GM18858 (cell line): Measurements from ENCODE around the gene KCTD20.

Experiments
- ATAC-seq: cut with Tn5 transposase; IDR thresholded peaks from one replicate; pipeline ENCODE4 v1.9.1; 2021; ENCODE audit not compliant: unreplicated experiment

Gene KCTD20

DNA sequence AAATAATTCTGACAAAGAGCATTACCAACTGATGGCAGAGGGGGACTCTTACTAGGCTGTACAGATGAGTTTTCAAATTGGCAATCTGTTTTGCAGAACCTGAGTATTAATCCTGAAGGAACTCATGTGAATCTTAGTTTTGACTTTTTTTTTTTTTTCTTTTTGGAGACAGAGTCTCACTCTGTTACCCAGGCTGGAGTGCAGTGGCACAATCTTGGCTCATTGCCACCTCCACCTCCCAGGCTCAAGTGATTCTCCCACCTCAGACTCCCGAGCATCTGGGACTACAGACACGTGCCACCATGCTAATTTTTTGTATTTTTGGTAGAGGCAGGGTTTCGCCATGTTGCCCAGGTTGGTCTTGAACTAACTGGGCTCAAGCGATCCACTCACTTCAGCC is 49.3 kb downstream of the KCTD20 start:
- ATAC-seq, result no peak

DNA sequence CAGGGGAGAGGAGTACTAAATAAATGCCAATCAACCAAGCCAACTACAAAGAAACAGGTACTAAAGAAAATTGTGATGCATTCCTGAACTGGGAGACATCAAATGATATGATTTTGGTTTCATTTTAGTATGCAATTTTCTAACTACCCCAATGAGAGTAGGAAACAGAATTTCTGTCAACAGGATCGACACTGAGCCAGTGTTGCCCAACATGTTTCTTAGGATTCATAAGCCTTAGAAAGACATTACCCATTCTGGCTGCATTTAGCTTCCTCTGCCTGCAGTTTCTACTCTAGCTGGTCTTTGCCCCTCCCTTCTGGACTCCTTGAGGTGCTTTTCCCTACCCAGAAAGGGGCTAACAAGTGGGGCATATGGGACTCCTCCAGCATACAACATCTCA is 49.8 kb downstream of the KCTD20 start:
- ATAC-seq, result no peak

DNA sequence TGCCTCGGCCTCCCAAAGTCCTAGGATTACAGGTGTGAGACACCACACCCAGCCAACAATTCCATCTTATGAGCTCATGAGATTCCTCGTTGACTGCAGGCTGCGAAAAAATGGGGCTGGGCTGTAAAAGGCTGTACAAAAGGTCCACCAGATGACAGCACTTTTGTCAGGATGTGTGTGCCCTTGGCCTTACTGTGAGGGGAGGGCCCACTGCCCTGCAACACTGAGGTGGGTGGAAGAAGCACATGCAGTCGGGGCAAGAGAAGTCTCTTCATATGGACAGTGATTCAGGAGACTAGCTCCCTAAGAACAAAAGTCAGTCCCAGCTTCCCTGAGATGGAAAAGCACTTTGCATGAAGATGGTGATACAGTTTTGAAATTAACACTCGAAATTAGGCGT is 50.5 kb downstream of the KCTD20 start:
- no peak for ATAC-seq

DNA sequence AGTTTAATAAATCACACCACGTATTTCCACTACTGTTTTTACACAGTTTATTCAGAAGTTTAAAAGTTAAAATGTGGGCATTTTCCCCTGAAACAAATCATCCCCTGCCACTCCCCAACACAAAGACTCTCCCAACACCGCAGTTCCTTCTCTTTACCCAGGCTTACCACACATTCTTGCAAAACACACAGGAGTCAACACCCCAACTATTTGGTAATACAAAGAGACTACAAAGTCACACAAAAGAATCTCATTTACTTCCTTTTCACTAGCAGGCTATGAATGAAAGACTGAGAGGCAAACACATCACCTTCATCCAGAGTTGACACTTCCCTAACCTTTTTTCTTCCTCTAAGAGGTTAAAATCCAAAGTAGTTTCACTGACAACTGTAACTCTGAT is 51.1 kb downstream of the KCTD20 start:
- no peak for ATAC-seq

DNA sequence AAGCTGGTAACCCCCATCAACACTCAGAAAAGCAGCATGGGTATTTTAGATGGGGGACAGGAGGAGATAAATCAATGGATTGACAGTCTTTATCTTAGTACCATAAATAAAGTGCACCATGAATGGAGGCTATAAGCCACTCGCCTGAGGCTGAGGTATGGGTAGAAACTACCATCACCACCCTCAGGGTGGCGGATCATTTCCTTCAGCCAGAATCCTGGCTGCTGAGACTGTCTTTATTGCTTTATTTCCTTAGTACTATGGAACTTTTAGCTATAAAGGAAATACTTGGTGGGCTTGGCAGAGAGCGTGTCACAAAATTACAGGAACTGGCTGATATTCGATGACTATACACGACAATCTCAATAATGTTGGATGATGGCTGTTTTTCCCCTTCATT is 52.3 kb downstream of the KCTD20 start:
- no peak for ATAC-seq

DNA sequence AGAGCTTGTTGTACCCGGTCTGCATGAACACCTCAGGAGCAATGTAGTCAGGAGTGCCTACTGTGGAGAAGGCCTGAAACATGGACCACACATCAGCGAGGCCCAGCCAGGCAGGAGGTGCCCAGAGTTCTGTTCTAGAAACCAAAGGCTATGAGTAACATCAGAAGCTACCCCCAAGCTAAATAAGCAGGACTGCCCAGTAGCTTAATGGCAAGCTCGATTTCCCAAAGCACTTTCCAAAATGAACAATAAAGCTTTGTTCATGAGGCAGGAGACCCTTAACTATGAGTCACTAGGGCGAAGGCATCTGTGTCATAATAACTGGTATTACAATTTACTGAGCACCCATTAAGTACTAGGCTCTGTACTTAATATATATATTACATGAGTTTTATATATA is 57.1 kb downstream of the KCTD20 start:
- ATAC-seq, result no peak

DNA sequence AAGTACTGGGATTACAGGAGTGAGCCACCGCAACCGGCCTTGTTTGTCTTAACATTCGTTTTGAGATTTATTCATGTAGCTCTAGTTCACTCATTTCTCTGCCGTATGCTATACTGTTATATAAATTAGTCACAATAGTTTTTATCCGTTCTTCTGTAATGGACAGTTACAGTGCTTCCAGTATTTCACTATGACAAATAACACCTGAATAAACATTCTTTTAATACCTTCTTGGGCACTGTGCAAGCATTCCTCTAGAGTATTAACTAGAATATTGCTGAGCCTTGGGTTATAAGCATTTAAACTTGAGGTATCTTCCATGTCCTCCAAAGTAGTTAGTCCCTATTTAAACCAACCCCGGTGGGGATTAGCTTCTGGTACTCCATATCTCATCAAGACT is 58.9 kb downstream of the KCTD20 start:
- no peak for ATAC-seq

DNA sequence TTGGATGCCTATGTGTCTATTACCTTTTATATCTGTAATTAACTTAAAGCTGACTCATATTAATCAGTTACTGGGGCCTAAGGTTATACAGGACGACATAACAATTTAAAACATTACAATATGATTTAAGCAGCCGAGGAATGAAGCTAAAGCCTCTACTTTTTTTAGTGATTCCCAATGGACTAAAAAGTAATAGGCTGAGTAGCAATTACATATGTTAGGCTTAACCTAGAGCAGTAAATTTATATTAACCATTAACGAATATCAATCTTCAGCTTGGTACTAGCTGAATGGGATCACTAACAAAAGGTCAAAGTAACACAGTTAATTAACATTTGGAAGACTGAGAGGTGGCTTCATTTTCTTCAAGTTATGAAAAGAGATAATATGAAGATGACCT is 61.4 kb downstream of the KCTD20 start:
- no peak for ATAC-seq

DNA sequence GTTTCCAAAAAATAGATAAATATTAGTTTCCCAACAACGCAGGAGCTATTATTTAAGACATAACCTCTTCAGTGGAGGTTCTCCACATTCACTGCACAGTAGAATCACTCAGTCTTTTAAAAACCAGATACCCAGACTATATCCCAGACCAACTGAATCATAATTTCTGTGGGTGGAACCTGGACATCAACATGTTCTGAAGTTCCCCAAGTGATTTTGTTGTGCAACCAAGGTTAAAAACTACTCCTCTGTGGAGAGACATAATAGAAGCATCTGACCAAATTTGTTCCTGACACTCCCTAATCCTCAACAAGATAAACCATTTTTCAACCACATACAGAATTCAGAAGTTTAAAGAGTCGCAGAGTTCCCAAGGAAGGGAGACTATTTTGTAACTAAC is 62.2 kb downstream of the KCTD20 start:
- ATAC-seq, result no peak

DNA sequence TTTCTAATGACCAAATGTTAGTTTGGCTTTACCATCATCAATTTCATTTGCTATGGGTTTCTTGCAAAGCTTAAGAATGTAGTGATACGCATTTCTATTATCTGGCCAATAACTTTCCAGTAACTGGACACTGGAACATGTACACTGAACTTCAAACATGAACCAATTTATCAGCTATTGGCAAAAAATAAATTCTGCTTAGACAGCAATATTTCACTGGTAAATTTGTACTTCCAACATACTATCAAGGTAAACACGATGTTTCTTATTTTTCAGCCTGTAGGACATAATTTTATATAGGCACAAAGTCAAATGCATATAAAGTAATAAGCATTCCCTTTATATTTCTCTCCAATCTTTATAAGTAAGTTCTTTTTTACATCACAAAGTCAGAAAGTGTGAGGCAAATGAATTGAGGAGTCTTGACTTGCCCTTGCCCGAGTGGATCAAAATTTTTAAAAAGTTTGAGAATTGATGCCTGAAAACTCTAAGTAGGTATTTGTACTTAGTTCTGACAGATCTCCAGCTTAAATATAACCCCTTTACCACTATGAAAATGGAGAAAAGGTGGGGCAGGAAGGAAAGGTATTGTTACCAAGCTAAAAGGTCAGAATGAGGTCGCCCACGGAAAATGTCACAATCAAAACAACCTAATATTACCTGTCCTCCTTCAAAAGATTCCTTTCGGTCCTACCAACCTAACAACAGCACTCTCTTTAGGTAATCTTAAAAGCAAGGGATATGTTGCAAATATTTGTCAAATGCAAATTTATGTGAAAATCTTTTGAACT is 63.1 kb downstream of the KCTD20 start:
- ATAC-seq, result no peak

DNA sequence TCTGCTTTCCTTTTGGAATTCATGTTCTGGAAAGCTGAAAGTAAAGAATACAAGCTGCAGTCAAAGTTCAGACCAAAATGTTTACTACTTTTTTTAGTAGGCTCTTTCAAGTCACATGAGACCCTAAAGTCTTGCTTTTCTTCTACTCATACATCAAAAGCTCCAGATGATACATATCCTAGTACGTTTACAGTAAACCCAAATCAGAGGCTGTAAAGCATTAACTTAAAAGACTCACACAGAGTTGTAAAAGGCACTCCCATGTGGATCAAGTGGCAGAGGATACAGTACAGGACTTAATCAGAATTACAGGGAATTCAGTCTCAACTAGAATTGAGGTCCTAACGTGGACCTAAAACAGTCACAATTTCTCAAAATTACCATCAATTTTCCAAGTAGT is 63.8 kb downstream of the KCTD20 start:
- ATAC-seq, result no peak

DNA sequence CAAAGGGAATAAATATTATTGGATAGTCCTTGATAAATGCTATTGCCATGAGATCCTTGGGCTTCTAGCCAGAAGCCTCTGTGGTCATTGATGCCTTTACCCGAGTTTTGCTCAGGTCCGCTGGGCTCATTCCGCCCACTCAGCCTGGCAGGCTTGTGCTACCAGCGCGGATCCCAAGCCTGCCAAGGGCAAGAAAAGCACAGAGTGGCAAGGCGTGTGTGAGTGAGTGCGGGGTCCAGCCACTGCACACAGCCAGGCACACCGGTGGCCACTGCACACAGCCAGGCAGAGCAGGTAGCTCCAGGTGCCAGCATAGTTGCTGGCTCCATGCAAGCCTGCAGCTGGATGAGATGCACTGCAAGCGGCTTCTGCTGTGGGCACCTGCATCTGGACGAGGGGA is 65.7 kb downstream of the KCTD20 start:
- no peak for ATAC-seq

DNA sequence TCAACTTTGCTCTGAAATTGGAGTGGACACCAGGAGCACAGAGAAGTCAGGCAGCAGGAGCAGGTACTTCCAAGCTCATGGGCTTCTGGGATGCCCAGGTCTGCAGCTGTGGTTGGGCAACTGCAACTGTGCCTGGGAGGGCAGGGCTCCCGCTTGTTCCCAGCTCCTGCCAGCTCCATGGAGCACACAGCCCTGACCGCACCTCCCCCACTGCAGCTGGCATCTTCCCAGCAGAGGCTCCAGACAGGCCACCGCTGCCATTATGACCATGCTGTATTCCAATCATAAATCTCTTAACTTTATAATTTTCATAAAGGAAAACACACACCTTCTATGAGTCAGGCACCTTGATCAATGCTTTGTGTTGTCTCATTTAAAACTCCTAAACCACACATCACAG is 67.6 kb downstream of the KCTD20 start:
- ATAC-seq, result no peak

DNA sequence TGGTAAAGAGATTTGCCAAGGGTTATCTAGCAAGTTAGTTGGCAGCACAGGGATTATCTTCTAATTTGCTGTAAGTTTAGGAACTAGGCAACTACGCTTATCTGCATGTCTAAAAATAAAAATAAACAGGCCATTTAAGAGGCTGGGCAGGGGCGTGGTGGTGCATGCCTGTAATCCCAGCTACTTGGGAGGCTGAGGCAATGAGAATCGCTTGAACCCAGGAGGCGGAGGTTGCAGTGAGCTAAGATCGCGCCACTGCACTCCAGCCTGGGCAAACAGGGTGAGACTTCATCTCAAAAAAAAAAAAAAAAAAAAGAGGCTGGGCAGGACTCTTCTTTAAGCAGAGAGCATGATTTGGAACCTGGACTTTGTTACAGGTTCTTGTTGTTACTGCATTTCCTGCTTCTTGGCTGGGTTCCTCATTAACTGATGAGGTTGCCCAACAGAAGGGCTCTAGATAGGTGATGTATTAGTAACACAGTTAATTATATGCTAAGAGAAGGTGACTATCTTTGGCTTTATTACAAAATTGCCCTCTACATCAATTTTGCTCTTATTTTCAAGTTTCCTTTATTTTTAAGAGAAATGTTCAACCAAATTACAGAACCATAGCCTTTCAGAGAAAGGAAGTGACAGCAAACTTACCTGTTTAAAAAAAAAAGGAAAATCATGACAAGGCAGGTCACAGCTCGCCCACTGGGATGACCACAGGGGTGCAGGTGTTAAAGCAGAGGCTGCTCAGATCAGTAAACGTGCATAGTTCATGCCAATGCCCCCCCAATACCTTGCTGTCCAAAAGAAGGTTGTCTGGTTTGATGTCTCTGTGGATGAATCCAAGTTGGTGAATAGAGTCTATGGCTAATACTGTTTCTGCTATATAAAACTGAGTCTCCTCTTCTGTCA is 72.0 kb downstream of the KCTD20 start:
- ATAC-seq, result no peak

DNA sequence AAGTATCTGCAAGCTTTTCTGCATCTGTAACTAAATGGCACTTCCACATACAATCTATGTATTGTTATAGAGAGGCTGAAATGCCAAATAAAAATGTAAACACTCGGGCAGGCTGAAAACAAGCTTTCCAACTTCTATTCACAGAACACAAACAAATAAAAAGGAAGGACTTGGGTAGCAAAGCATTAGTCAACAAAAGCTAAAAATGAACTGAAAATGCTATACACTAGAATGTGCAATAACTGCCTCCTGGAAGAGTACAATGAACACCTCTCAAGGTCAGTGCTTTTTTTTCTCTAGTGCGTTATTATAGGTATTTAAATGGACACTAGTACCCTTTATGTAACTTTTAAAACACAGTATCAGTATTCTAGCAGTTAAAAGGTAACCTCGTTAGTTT is 73.0 kb downstream of the KCTD20 start:
- no peak for ATAC-seq

DNA sequence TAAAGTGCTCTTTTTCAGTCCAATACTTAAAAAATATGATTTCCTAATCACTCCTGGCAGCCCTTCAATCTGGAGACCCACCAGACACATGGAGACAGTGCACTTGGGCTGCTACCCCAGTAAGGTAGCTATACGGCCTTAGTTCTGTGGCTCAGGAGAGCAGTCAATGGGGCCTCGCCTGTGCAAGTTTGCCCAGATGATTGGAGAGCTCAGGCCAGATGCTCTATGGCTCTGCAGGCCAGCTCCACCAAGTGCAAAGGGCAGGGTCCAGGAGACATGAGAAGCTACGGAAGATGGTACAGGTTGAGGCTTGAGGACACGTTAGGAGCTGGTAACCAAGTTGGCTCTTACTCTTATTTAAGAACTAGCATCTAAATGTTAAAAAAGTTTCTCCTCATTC is 73.8 kb downstream of the KCTD20 start:
- no peak for ATAC-seq

DNA sequence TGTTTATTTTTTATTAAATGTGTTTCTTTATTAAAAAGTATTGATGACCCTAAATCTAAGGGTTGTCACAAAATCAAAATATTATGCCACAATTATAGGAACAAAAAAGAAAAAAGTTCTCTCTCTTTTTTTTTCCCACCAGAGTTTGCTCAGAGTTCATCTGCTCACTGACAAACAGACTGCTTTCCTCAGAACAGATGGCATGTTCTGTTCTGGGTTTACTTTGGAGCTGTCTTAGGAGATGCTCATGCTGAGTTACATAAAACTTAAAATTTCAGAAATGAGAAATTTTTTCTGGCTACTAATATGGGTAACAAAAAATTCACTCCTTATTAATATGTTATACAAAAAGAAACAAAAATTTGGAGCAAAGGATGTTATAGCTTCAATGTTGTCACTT is 74.2 kb downstream of the KCTD20 start:
- no peak for ATAC-seq

DNA sequence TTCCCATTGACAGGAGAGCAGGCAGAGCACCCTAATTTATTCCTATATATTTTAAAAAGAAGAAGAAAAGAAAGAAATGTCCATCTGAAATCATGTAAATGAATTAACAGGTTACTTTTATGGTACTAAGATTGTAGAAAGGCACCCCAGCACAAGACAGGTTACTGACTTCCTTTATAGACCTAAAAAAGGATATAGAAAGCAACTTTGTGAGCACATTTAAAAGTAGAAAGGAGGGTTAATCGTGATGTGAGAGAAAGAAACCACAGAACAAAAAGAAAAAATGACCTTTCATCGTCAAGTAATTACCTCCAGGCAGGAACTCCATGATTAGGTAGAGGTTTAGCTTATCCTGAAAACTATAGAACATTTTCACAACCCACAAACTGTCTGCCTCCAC is 74.6 kb downstream of the KCTD20 start:
- no peak for ATAC-seq

DNA sequence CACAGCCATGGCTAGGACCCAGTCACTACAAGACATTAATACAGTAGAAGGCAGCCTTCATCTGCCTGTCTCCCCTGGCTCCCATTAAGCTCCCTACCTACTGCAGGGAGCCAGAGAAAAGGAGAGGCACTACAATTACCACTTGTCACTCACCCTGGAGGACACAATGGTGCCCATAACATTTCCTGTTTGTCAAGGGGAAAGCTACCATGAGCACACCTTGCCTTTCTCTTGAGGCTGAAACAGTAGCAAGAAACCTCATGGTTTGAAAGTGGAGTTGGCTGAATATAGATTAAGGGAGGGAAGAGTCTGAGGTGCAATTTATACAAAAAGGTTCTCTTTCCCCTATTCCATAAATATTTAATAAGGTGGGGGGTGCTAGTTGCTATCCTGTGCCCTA is 76.6 kb downstream of the KCTD20 start:
- ATAC-seq, result no peak

DNA sequence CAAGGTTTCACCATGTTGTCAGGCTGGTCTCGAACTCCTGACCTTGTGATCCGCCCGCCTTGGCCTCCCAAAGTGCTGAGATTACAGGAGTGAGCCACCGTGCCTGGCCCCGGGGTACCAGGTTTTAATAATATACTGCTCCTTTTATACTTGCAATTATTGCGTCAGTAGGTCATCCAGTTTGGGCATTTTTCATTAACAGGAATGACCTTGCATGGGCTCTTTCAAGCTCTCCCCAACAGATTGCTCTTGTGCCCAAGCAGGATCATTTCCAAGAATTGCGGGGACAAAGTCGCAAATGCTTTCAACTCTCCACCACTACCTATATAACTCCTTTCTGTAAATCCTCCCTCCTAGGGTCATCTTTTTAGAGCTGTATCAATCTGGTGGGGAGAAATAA is 80.7 kb downstream of the KCTD20 start:
- no peak for ATAC-seq

DNA sequence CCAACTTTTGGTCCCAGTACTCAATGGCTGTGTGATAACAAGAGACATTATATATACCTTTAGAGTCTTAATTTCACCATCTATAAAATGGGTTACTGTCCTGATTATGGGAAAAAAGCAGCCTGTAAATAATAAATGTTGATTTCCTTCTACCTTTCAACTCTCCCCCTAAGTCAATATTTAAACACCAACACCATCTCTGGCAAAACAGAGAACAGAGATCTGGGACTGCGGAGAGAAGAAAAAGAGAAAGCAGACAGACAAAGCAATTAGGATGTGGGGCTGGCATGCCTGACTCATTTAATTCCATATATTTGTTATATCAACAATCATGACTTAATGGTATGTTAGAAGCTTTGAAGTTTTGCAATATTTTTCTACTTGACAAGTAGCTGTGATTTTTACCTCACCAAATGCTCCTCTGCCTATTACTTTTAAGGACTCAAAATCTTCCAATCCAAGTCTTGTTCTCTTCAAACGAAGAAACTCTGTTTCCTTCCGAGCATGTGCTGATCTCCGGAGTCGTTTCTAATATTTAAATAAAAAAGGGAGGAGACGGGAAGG is 81.2 kb downstream of the KCTD20 start:
- ATAC-seq, result no peak

DNA sequence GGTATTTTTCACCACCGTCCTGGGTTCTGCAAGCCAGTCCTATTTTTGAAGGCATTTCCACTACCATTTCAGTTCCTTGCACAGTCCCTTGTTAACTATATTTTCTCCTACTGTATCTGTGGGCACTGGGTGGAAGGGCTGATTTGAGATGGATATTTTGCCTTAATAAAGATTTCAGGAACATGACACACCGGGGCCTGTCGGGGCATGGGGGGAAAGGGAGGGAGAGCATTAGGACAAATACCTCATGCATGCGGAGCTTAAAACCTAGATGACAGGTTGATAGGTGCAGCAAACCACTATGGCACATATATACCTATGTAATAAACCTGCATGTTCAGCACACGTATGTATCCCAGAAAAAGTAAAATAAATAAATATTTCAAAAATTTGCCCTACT is 82.1 kb downstream of the KCTD20 start:
- no peak for ATAC-seq
